ENCODE measurements around the gene PACRG.

The PACRG gene

GRCh38 chr6:163121270-163121669, 393.5 kb downstream of the PACRG start:
- no peak for DNase-seq (ENCODE audit: low spot score)
- no peak for TF ChIP-seq CTCF (IDR thresholded peaks at IDR 0.05; ENCODE audit: extremely low read depth, insufficient read depth, missing control alignments)
- in situ Hi-C loops (cut with MboI; ENCODE audit: low pct_unique_long_range_greater_than_20kb, low sequenced_read_pairs, unreplicated experiment): no loop called here

GRCh38 chr6:163122365-163122764, 394.6 kb downstream of the PACRG start:
- in situ Hi-C loops (cut with MboI; ENCODE audit: low pct_unique_long_range_greater_than_20kb, low sequenced_read_pairs, unreplicated experiment): no loop called here
- no peak for DNase-seq (ENCODE audit: low spot score)
- TF ChIP-seq CTCF (IDR thresholded peaks at IDR 0.05; ENCODE audit: extremely low read depth, insufficient read depth, missing control alignments): no peak

GRCh38 chr6:163123098-163123497, 395.3 kb downstream of the PACRG start:
- TF ChIP-seq CTCF (IDR thresholded peaks at IDR 0.05; ENCODE audit: extremely low read depth, insufficient read depth, missing control alignments): no peak
- DNase-seq (ENCODE audit: low spot score): no peak
- in situ Hi-C loops (cut with MboI; ENCODE audit: low pct_unique_long_range_greater_than_20kb, low sequenced_read_pairs, unreplicated experiment): no loop called here

- TF ChIP-seq CTCF (IDR thresholded peaks at IDR 0.05; ENCODE audit: extremely low read depth, insufficient read depth, missing control alignments): no peak
- DNase-seq (ENCODE audit: low spot score): no peak
- in situ Hi-C loops (cut with MboI; ENCODE audit: low pct_unique_long_range_greater_than_20kb, low sequenced_read_pairs, unreplicated experiment): no loop called here
These were observed 399.0 kb downstream of the PACRG start for GRCh38 chr6:163126741-163127140.

- TF ChIP-seq CTCF (IDR thresholded peaks at IDR 0.05; ENCODE audit: extremely low read depth, insufficient read depth, missing control alignments): no peak
- in situ Hi-C loops (cut with MboI; ENCODE audit: low pct_unique_long_range_greater_than_20kb, low sequenced_read_pairs, unreplicated experiment): no loop called here
- no peak for DNase-seq (ENCODE audit: low spot score)
These were observed 399.8 kb downstream of the PACRG start for GRCh38 chr6:163127587-163127986.

- in situ Hi-C loops (cut with MboI; ENCODE audit: low pct_unique_long_range_greater_than_20kb, low sequenced_read_pairs, unreplicated experiment): no loop called here
- no peak for TF ChIP-seq CTCF (IDR thresholded peaks at IDR 0.05; ENCODE audit: extremely low read depth, insufficient read depth, missing control alignments)
- DNase-seq (ENCODE audit: low spot score): no peak
These were observed 400.6 kb downstream of the PACRG start for GRCh38 chr6:163128324-163128723.

Data from GM13977 (cell line).